Liver (tissue), 9 donors: Measurements from ENCODE around the gene APPBP2. TPM values are rescaled to one million over a fixed set of nuclear protein-coding genes. Genes with fewer than 3 reads are reported as not detected.
"Not testable (repeated sequence)": the region's sequence is repeated elsewhere in the genome, so short reads cannot be mapped to it uniquely, and the experiment has no call there.

ENCODE experiments used
- DNase-seq: peaks from one replicate; pipeline ENCODE4 v3.0.0-alpha.2; 2017; ENCODE audit warnings: low spot score
- H3K27ac ChIP-seq, 2 donors: one replicate each; pipeline ENCODE4 v1.7.0; 2013; ENCODE audit warnings: inconsistent platforms in 2 of 2, low read length in 2 of 2, control low read depth in 1 of 2, low read depth in 1 of 2, mild to moderate bottlenecking in 1 of 2
- H3K27me3 ChIP-seq, 4 donors: one replicate each; pipeline versions ENCODE4 v1.6.1 to v1.7.0; 2013; ENCODE audit warnings: low read length in 3 of 4, inconsistent platforms in 1 of 4, mild to moderate bottlenecking in 1 of 4, moderate library complexity in 1 of 4; ENCODE audit not compliant: control insufficient read depth in 4 of 4, insufficient read depth in 4 of 4
- H3K36me3 ChIP-seq, 4 donors: one replicate each; pipeline versions ENCODE4 v1.6.1 to v1.7.0; 2013; ENCODE audit warnings: low read length in 3 of 4, mild to moderate bottlenecking in 3 of 4, low read depth in 1 of 4, moderate library complexity in 1 of 4; ENCODE audit not compliant: control insufficient read depth in 4 of 4, insufficient read depth in 3 of 4
- H3K4me1 ChIP-seq, 4 donors: one replicate each; pipeline versions ENCODE4 v1.6.1 to v1.7.0; 2013; ENCODE audit warnings: low read length in 3 of 4, mild to moderate bottlenecking in 3 of 4, moderate library complexity in 1 of 4; ENCODE audit not compliant: control insufficient read depth in 4 of 4, insufficient read depth in 4 of 4
- H3K4me3 ChIP-seq, 3 donors: one replicate each; pipeline versions ENCODE4 v1.6.1 to v1.7.0; 2013; ENCODE audit warnings: low read length in 3 of 3, control low read depth in 1 of 3, low read depth in 1 of 3, mild to moderate bottlenecking in 1 of 3
- H3K9ac ChIP-seq, 2 donors: one replicate each; pipeline ENCODE4 v1.7.0; 2013; ENCODE audit warnings: low read length in 2 of 2, mild to moderate bottlenecking in 2 of 2, moderate library complexity in 2 of 2, control low read depth in 1 of 2, low read depth in 1 of 2
- H3K9me3 ChIP-seq, 4 donors: one replicate each; pipeline versions ENCODE4 v1.6.1 to v1.7.0; 2013; ENCODE audit warnings: low read length in 3 of 4; ENCODE audit not compliant: control insufficient read depth in 4 of 4
- EGR1 ChIP-seq, 2 donors: IDR thresholded peaks; 2 replicates each; pipeline ENCODE4 v1.6.1; 2016 to 2018; ENCODE audit warnings: antibody characterized with exemption in 2 of 2, low read depth in 2 of 2
- FOXA1 ChIP-seq: IDR thresholded peaks from 2 replicates; pipeline ENCODE4 v1.6.1; 2016; ENCODE audit warnings: antibody characterized with exemption
- FOXA2 ChIP-seq: IDR thresholded peaks from 2 replicates; pipeline ENCODE4 v1.6.1; 2016; ENCODE audit warnings: antibody characterized with exemption
- GABPA ChIP-seq, 2 donors: IDR thresholded peaks in 1 of 2; conservative IDR thresholded peaks in 1 of 2; 2 replicates each; pipeline ENCODE4 v1.6.1; 2016; ENCODE audit warnings: antibody characterized with exemption in 2 of 2, mild to moderate bottlenecking in 1 of 2, moderate library complexity in 1 of 2
- HNF4A ChIP-seq, 2 donors: conservative IDR thresholded peaks; 2 replicates each; pipeline ENCODE4 v1.6.1; 2016; ENCODE audit warnings: antibody characterized with exemption in 2 of 2, mild to moderate bottlenecking in 2 of 2
- HNF4G ChIP-seq: IDR thresholded peaks from 2 replicates; pipeline ENCODE4 v1.6.1; 2016; ENCODE audit warnings: antibody characterized with exemption
- NR2F2 ChIP-seq: IDR thresholded peaks from 2 replicates; pipeline ENCODE4 v1.6.1; 2016; ENCODE audit warnings: antibody characterized with exemption
- RAD21 ChIP-seq, 2 donors: IDR thresholded peaks; 2 replicates each; pipeline ENCODE4 v1.6.1; 2016; ENCODE audit warnings: antibody characterized with exemption in 2 of 2, mild to moderate bottlenecking in 2 of 2
- RXRA ChIP-seq, 2 donors: IDR thresholded peaks; 2 replicates each; pipeline ENCODE4 v1.6.1; 2017 to 2018; ENCODE audit warnings: antibody characterized with exemption in 2 of 2, mild to moderate bottlenecking in 1 of 2
- SP1 ChIP-seq: IDR thresholded peaks from 2 replicates; pipeline ENCODE4 v1.6.1; 2018; ENCODE audit warnings: antibody characterized with exemption, mild to moderate bottlenecking
- TAF1 ChIP-seq: conservative IDR thresholded peaks from 2 replicates; pipeline ENCODE4 v1.6.1; 2016; ENCODE audit warnings: antibody characterized with exemption, mild to moderate bottlenecking
- YY1 ChIP-seq: IDR thresholded peaks from 2 replicates; pipeline ENCODE4 v1.6.1; 2016; ENCODE audit warnings: antibody characterized with exemption, mild to moderate bottlenecking
- WGBS: extraction: QIAGEN DNeasy Blood & Tissue Kit; methylation state at CpG from one replicate; pipeline ENCODE4 v1.1.7; 2013; 5-methylcytosine and 5-hydroxymethylcytosine counted together
- polyA plus RNA-seq, 2 donors: library from polyadenylated mRNA; stranded (reverse) in 1 of 2; unstranded in 1 of 2; fragments of 200-250 nt in 1 of 2; fragments of >200 nt in 1 of 2; fragmentation: Nextera tagmentation in 1 of 2; extraction: Ambion mirVana in 1 of 2; gene quantifications; one replicate each; pipeline versions ENCODE4 v1.2.1 to v1.2.3, GENCODE V29; 2013 to 2015
- total RNA-seq, 2 donors: library from RNA; depleted of rRNA; stranded (reverse); fragments of >200 nt; gene quantifications; one replicate each; pipeline ENCODE4 v1.2.3, GENCODE V29; 2014
- TF ChIP-seq, protein P1 (sequence below): IDR thresholded peaks from 2 replicates; pipeline ENCODE4 v1.6.1; 2016; ENCODE audit warnings: antibody characterized with exemption
- TF ChIP-seq, protein P2 (sequence below): IDR thresholded peaks from 2 replicates; pipeline ENCODE4 v1.6.1; 2016; ENCODE audit warnings: antibody characterized with exemption
- TF ChIP-seq, protein P3 (sequence below): IDR thresholded peaks from 2 replicates; pipeline ENCODE4 v1.6.1; 2016; ENCODE audit warnings: antibody characterized with exemption, mild to moderate bottlenecking
- TF ChIP-seq, protein P4 (sequence below): fragments of 150-350 bp; IDR thresholded peaks from 2 replicates; pipeline ENCODE4 v1.5.1; 2017; ENCODE audit warnings: improper control_type of control experiment, low read depth, low read length; ENCODE audit not compliant: missing input control
- donor health status: healthy.
- donor health status: healthy.
- donor health status: healthy.
- donor health status: healthy.
- donor health status: healthy.

Gene APPBP2
- total and polyA plus RNA-seq, 4 donors: 4.6 to 17.3 (median 9.2) TPM

DNA sequence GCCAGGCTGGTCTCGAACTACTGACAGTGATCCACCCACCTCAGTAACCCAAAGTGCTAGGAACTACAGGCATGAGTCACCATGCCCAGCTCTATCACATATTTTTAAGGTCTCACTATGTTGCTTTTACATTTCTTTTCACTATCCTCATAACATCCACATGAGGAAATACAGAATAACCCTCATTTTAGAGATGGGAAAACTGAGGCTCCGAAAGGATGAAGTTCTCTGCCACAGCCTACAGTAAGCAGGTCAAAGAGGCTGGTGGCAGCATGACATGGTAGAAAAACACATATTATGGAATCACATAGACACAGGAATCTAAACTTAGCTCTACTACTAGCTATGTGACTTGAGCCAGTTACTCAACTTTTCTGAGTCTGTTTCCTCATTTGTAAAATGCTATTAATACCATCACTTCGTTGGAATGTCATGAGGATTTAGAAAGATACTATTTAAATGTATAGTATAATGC lies 32.2 kb downstream of the APPBP2 start:
- 96% methylated on average over 3 of the region's 3 CpGs for WGBS
- H3K27ac ChIP-seq: no peak overlapping the region
- peaks cover 5 to 34% (median 26%) of the 10 kb centered on the region in 4 donors for H3K36me3 ChIP-seq

DNA sequence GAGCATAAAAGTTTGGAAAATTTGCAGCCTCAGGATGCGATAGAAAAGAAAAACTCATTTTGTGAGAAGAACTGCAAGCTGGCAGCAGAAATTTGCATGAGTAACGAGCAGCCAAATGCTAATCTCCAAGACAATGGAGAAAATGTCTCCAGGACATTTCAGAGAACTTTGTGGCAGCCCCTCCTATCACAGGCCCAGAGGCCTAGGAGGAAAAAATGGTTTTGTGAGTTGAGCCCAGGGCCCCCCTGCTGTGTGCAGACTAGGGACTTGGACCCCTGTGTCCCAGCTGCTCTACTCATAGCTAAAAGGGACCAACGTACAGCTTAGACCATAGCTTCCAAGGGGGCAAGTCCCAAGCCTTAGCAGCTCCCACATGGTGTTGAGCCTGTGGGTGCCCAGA lies 34.3 kb downstream of the APPBP2 start:
- no peaks in the 10 kb centered on the region for H3K9me3 ChIP-seq
- no peak overlapping the region for H3K9ac ChIP-seq
- DNase-seq: no peak
- WGBS: 98% methylated on average over 3 of the region's 3 CpGs
- no peak for TF ChIP-seq RXRA (IDR thresholded peaks at IDR 0.05)
- no peak overlapping the region for H3K27ac ChIP-seq
- H3K4me1 ChIP-seq: no peaks in the 10 kb centered on the region
- peaks cover 2 to 22% (median 20%) of the 10 kb centered on the region in 4 donors for H3K36me3 ChIP-seq
- H3K4me3 ChIP-seq: no peak overlapping the region
- no peaks in the 10 kb centered on the region for H3K27me3 ChIP-seq

More for the DNA sequence above, 32.2 kb downstream of the APPBP2 start:
- H3K4me1 ChIP-seq: peaks cover 0 to under 1% (median 0%) of the 10 kb centered on the region in 4 donors
- no peak for DNase-seq
- H3K4me3 ChIP-seq: no peak overlapping the region
- TF ChIP-seq YY1 (no peak), HNF4G (no peak), HNF4A (conservative IDR thresholded peaks at IDR 0.05) (no peak), NR2F2 (no peak), RXRA (IDR thresholded peaks at IDR 0.05) (no peak), FOXA2 (no peak), FOXA1 (no peak), TAF1 (no peak)
- TF ChIP-seq, protein P1, sequence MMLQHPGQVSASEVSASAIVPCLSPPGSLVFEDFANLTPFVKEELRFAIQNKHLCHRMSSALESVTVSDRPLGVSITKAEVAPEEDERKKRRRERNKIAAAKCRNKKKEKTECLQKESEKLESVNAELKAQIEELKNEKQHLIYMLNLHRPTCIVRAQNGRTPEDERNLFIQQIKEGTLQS: no peak
- TF ChIP-seq, protein P2, sequence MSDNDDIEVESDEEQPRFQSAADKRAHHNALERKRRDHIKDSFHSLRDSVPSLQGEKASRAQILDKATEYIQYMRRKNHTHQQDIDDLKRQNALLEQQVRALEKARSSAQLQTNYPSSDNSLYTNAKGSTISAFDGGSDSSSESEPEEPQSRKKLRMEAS: no peak
- H3K27me3 ChIP-seq: no peaks in the 10 kb centered on the region
- no peaks in the 10 kb centered on the region for H3K9me3 ChIP-seq
- no peak overlapping the region for H3K9ac ChIP-seq

DNA sequence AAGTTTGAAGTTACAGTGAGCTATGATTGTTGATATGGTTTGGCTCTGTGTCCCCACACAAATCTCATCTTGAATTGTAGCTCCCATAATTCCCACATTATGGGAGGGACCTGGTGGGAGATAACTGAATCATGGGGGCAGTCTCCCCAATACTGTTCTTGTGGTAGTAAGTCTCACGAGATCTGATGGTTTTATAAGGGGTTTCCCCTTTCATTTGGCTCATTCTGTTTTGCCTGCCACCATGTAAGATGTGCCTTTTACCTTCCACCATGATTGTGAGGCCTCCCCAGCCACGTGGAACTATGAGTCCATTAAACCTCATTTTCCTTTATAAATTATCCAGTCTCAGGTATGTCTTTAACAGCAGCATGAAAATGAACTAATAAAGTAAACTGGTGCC lies 35.4 kb downstream of the APPBP2 start:
- not testable (repeated sequence) for H3K27ac ChIP-seq, H3K27me3 ChIP-seq, H3K4me1 ChIP-seq, DNase-seq, H3K9ac ChIP-seq, H3K9me3 ChIP-seq, H3K4me3 ChIP-seq
- 97% methylated on average over 2 of the region's 2 CpGs for WGBS
- H3K36me3 ChIP-seq: peaks cover 2 to 22% (median 19%) of the 10 kb centered on the region in 4 donors

DNA sequence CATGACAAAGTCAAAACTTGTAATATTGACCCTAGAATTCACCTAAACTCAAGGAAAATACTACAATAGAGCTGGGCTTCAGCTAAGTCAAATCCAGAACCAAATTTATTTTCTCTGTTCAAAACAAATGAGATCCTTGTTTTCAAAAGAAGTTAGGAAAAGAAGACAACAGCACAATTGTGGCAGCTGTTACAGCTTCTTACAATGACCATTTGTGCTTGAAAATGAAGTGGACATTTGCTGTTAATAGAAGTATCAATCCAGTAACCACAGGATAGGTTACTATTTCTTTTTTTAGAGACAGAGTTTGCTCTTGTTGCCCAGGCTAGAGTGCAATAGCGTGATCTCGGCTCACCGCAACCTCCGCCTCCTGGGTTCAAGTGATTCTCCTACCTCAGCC lies 44.4 kb downstream of the APPBP2 start:
- Histone ChIP-seq H3K36me3 (peaks cover 0 to 4% (median 2%) of the 10 kb centered on the region in 4 donors), H3K9ac (no peak overlapping the region), H3K4me3 (no peak overlapping the region), H3K4me1 (peaks cover 0 to 1% (median 0%) of the 10 kb centered on the region in 4 donors), H3K9me3 (no peaks in the 10 kb centered on the region), H3K27ac (no peak overlapping the region), H3K27me3 (no peaks in the 10 kb centered on the region)
- 95% methylated on average over 4 of the region's 4 CpGs for WGBS
- no peak for DNase-seq
- no peak for TF ChIP-seq SP1
- no peak for TF ChIP-seq FOXA2
- TF ChIP-seq, protein P2: no peak
- TF ChIP-seq HNF4G: no peak
- TF ChIP-seq GABPA (IDR thresholded peaks at IDR 0.05 in 1 of 2, conservative IDR thresholded peaks at IDR 0.05 in 1 of 2): no peak
- TF ChIP-seq YY1: no peak
- TF ChIP-seq, protein P3, sequence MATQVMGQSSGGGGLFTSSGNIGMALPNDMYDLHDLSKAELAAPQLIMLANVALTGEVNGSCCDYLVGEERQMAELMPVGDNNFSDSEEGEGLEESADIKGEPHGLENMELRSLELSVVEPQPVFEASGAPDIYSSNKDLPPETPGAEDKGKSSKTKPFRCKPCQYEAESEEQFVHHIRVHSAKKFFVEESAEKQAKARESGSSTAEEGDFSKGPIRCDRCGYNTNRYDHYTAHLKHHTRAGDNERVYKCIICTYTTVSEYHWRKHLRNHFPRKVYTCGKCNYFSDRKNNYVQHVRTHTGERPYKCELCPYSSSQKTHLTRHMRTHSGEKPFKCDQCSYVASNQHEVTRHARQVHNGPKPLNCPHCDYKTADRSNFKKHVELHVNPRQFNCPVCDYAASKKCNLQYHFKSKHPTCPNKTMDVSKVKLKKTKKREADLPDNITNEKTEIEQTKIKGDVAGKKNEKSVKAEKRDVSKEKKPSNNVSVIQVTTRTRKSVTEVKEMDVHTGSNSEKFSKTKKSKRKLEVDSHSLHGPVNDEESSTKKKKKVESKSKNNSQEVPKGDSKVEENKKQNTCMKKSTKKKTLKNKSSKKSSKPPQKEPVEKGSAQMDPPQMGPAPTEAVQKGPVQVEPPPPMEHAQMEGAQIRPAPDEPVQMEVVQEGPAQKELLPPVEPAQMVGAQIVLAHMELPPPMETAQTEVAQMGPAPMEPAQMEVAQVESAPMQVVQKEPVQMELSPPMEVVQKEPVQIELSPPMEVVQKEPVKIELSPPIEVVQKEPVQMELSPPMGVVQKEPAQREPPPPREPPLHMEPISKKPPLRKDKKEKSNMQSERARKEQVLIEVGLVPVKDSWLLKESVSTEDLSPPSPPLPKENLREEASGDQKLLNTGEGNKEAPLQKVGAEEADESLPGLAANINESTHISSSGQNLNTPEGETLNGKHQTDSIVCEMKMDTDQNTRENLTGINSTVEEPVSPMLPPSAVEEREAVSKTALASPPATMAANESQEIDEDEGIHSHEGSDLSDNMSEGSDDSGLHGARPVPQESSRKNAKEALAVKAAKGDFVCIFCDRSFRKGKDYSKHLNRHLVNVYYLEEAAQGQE: no peak
- TF ChIP-seq FOXA1: no peak
- TF ChIP-seq, protein P4, sequence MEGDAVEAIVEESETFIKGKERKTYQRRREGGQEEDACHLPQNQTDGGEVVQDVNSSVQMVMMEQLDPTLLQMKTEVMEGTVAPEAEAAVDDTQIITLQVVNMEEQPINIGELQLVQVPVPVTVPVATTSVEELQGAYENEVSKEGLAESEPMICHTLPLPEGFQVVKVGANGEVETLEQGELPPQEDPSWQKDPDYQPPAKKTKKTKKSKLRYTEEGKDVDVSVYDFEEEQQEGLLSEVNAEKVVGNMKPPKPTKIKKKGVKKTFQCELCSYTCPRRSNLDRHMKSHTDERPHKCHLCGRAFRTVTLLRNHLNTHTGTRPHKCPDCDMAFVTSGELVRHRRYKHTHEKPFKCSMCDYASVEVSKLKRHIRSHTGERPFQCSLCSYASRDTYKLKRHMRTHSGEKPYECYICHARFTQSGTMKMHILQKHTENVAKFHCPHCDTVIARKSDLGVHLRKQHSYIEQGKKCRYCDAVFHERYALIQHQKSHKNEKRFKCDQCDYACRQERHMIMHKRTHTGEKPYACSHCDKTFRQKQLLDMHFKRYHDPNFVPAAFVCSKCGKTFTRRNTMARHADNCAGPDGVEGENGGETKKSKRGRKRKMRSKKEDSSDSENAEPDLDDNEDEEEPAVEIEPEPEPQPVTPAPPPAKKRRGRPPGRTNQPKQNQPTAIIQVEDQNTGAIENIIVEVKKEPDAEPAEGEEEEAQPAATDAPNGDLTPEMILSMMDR: no peak
- no peak for TF ChIP-seq EGR1 (IDR thresholded peaks at IDR 0.05; ENCODE audit: low read depth in 2 of 2)
- no peak for TF ChIP-seq RAD21 (IDR thresholded peaks at IDR 0.05)
- TF ChIP-seq, protein P1: no peak
